Stimulated activated CD4-positive, alpha-beta T cell treated with anti-CD3 and anti-CD28 coated beads, Interleukin-4, amount 100 ng/mL, for 48 hours (primary cell): Measurements from ENCODE around the gene KIAA1549.
A peak's percentile ranks its signal among the peaks of the same experiment; 100 is the strongest.

Source experiments
- DNase-seq, 2 donors: peaks; one replicate each; pipeline ENCODE4 v3.0.0-alpha.2; 2020; ENCODE audit warnings: low read depth in 2 of 2

The KIAA1549 gene

GRCh38 chr7:138907201-138907847 is 73.9 kb downstream of the KIAA1549 start:
- no peak for DNase-seq

DNA sequence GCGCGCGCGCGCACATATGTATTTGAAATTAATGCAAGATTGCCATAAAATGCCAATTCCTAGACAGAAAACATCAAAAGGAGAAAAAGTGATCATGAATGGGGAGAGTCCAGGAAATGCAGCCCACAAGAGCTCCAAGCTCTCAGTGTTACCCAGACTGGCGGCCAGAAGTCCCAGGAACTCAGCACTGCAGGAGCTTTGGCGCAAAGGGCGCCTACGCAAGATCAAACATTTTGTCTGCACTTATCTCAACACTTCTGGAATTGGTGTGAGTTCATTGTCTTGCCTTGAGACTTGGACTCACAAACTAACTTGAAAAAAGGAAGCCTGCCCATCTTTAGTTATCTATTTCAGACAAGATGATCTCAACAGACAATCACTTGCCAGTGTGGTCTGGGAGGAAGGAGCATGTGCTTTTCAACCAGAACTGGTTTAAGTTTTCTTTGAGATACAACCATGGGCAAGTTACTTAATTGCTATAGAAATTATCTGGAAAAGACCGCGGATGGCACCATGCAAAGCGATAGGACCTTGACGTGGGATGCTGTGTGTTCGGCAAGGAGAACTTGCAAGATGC is 77.2 kb downstream of the KIAA1549 start:
- no peak for DNase-seq

- DNase-seq, result peak; percentile 40 to 63
Measured at GRCh38 chr7:138903186-138903820, 77.9 kb downstream of the KIAA1549 start.

DNA sequence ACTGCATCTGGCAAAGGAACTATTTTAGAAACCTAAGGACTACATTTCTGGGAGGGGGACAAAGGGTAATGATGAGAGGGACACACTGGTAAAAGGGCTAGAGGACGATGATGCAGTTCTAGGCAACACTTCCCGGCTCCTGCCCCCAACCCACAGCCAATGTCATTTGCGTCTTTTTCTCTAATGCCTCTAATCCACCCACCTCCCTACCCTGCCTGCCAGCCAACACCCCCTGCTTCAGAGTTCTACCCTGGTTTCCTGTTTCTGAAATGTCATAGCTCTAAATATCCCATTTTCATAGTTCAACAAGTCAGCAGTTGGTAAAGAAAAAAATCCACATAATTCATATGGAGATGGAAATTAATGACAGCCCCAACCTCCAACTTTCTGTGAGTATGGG is 79.0 kb downstream of the KIAA1549 start:
- no peak for DNase-seq

- no peak for DNase-seq
Measured at GRCh38 chr7:138900035-138900828, 81.0 kb downstream of the KIAA1549 start.

- DNase-seq, result no peak
Measured at GRCh38 chr7:138898802-138899201, 82.4 kb downstream of the KIAA1549 start.

GRCh38 chr7:138898255-138898654 is 82.9 kb downstream of the KIAA1549 start:
- DNase-seq, result no peak

GRCh38 chr7:138895679-138896078 is 85.5 kb downstream of the KIAA1549 start:
- no peak for DNase-seq

- no peak for DNase-seq
Measured at GRCh38 chr7:138893258-138893657, 87.9 kb downstream of the KIAA1549 start.

GRCh38 chr7:138892812-138893211 is 88.4 kb downstream of the KIAA1549 start:
- no peak for DNase-seq

- no peak for DNase-seq
Measured at GRCh38 chr7:138892006-138892630, 89.1 kb downstream of the KIAA1549 start.

GRCh38 chr7:138891446-138891810 is 89.8 kb downstream of the KIAA1549 start:
- DNase-seq, result no peak

GRCh38 chr7:138890499-138891445 is 90.4 kb downstream of the KIAA1549 start:
- no peak for DNase-seq

- no peak for DNase-seq
Measured at GRCh38 chr7:138889582-138890498, 91.3 kb downstream of the KIAA1549 start.

- no peak for DNase-seq
Measured at GRCh38 chr7:138887872-138888656, 93.1 kb downstream of the KIAA1549 start.

DNA sequence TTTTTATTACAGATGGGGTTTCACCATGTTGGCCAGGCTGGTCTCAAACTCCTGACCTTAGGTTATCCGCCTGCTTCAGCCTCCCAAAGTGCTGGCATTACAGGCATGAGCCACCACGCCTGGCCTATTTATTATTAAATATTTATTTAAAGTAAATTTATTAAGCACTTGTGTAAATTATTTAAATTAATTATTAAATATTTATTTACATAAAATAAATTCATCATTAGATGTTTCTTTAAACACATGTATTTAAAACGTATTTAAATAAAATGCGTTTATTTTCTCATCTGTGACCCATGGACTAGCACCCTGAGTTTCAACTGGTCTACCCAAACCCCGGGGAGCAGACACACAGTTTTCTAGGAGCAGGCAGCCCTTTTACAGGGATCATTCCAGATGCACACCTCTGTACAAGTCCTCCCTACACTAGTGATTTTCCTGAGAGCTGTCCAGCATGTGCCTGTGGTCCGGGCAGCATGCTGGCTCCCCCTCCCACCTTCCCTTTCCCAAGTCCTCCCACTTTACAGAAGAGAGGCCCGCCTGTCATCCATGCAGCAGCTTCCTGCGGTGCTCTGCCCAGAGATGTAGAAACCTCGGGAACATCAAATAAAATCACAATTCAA is 94.0 kb downstream of the KIAA1549 start:
- DNase-seq, result no peak

DNA sequence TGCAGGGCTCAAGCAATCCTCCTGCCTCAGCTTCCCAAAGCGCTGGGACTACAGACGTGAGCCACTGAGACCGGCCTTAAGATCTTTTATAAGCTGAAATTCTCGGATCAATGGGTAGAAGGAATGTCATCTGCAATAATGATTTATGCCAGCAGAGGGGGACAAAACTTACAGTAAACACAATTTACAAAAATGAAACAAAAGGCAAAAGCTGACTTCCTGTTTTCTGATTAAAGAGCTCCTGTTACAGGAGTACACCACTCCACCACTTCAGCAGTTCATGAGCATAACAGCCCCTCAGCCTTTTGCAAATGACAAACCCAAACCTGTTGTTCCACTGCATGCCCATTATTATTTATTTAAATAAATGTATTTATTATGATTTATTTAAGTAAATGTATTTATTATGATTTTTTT is 94.7 kb downstream of the KIAA1549 start:
- peak in 1 of 2 donors; percentile 24 for DNase-seq

- DNase-seq, result no peak
Measured at GRCh38 chr7:138885383-138886147, 95.6 kb downstream of the KIAA1549 start.
